ENCODE measurements around the gene GNG12. TPM values are rescaled to one million over a fixed set of nuclear protein-coding genes. Genes with fewer than 3 reads are reported as not detected.

The GNG12 gene
- total RNA-seq, 1 donor from 2014 or later, result 1.3 TPM

- Mint-ChIP-seq H3K9me3 (ENCODE audit: unreplicated experiment) (no peaks in the 10 kb centered on the region), H3K4me3 (ENCODE audit: unreplicated experiment) (no peak overlapping the region), H3K36me3 (ENCODE audit: unreplicated experiment) (no peaks in the 10 kb centered on the region), H3K27me3 (ENCODE audit: unreplicated experiment) (no peaks in the 10 kb centered on the region), H3K27ac (ENCODE audit: unreplicated experiment) (no peak overlapping the region), H3K4me1 (ENCODE audit: low read depth, unreplicated experiment) (peaks cover 10% of the 10 kb centered on the region)
- no peak for DNase-seq
- no peak for TF ChIP-seq CTCF (IDR thresholded peaks at IDR 0.05; ENCODE audit: partially characterized antibody, unreplicated experiment)
Measured at GRCh38 chr1:67717876-67718275, 115.4 kb downstream of the GNG12 start.

DNA sequence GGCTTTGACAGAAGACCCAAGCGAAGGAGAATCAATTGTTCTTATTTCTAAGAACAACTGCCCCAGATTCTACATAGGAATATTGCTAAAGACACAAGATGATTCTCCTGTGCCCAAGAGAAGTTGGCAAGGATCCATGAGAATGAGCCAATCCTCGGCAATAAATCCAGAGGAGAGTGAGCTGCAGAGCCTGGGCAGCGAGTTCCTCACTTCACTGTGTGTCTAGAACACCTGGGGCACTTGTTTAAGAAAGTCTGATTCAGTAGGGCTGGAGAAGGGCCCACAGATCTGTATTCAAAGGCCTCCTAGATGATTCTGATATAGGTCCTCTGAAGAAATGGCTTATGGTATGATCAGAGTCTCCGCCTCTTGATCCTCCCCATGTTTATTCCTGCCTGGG is 116.5 kb downstream of the GNG12 start:
- TF ChIP-seq CTCF (IDR thresholded peaks at IDR 0.05; ENCODE audit: partially characterized antibody, unreplicated experiment), result no peak
- Mint-ChIP-seq H3K4me1 (ENCODE audit: low read depth, unreplicated experiment) (peaks cover 10% of the 10 kb centered on the region), H3K27ac (ENCODE audit: unreplicated experiment) (no peak overlapping the region)

GRCh38 chr1:67715819-67716218 is 117.4 kb downstream of the GNG12 start:
- H3K27me3 Mint-ChIP-seq (ENCODE audit: unreplicated experiment), result peaks cover 2% of the 10 kb centered on the region
- H3K9me3 Mint-ChIP-seq (ENCODE audit: unreplicated experiment), result no peaks in the 10 kb centered on the region
- no peak overlapping the region for H3K27ac Mint-ChIP-seq (ENCODE audit: unreplicated experiment)
- H3K4me3 Mint-ChIP-seq (ENCODE audit: unreplicated experiment), result no peak overlapping the region
- peaks cover 10% of the 10 kb centered on the region for H3K4me1 Mint-ChIP-seq (ENCODE audit: low read depth, unreplicated experiment)
- no peak for TF ChIP-seq CTCF (IDR thresholded peaks at IDR 0.05; ENCODE audit: partially characterized antibody, unreplicated experiment)
- no peak for DNase-seq
- H3K36me3 Mint-ChIP-seq (ENCODE audit: unreplicated experiment), result no peaks in the 10 kb centered on the region

More for the DNA sequence above, 116.5 kb downstream of the GNG12 start:
- Mint-ChIP-seq H3K36me3 (ENCODE audit: unreplicated experiment) (no peaks in the 10 kb centered on the region), H3K27me3 (ENCODE audit: unreplicated experiment) (no peaks in the 10 kb centered on the region), H3K4me3 (ENCODE audit: unreplicated experiment) (no peak overlapping the region), H3K9me3 (ENCODE audit: unreplicated experiment) (no peaks in the 10 kb centered on the region)
- DNase-seq, result no peak

DNA sequence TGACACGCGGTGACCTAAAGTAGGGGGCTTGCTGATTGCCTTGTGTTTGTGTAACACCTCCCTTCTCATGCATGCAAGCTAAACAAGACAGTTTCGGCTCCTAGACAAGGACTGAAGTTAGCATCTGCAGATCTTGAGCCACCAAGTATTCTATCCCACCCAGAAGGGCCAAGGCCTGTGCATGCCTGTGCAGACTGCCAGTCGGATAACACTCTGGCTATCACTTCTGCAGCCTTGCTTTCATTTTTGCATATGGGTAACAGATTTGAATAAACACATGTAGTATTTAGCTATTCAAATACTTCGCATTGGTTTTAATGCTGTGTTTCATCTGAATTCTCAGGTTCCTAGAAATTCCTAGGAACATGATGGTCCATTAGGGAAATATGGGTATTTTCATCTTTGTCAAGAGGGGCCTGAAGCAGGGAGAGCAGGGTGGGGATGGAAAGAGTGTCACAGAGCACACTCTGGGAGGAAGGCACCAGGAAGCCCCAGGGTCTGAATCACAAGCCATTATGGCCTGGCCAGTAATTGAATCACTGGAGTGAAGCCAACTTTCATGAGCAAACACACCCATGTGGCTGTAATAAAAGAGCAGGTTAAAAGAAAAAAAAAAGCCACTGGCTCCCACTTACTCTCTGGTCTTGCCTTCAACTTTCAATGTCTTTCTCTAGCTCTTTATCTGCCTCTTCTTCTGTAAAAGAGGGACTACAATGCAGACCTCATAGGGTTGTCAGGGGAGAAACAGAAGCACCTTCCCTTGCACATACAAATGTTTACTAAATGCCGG is 120.0 kb downstream of the GNG12 start:
- Mint-ChIP-seq H3K36me3 (ENCODE audit: unreplicated experiment) (no peaks in the 10 kb centered on the region), H3K9me3 (ENCODE audit: unreplicated experiment) (no peaks in the 10 kb centered on the region), H3K27ac (ENCODE audit: unreplicated experiment) (peak overlapping the region; percentile 62), H3K27me3 (ENCODE audit: unreplicated experiment) (peaks cover 2% of the 10 kb centered on the region), H3K4me3 (ENCODE audit: unreplicated experiment) (no peak overlapping the region), H3K4me1 (ENCODE audit: low read depth, unreplicated experiment) (peaks cover 10% of the 10 kb centered on the region)
- TF ChIP-seq CTCF (IDR thresholded peaks at IDR 0.05; ENCODE audit: partially characterized antibody, unreplicated experiment), result no peak
- no peak for DNase-seq

DNA sequence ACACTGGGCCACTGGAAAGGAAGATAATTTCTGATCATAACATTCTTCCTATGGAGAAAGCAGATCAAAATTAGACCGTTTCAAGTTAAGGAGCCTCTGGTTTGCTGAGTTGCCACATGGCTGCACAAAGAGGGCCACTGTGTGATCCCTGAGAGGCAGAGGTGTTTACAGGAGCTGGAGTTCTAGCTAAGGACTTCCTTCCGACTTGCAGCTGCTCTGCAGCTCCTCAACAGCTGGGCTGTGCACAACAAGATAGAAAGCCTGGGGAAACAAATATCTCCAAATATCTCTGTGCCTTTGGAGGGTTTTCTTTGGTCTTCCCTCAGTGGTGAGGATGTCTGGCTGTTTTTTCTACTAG is 121.4 kb downstream of the GNG12 start:
- H3K36me3 Mint-ChIP-seq (ENCODE audit: unreplicated experiment), result no peaks in the 10 kb centered on the region
- H3K27me3 Mint-ChIP-seq (ENCODE audit: unreplicated experiment), result peaks cover 2% of the 10 kb centered on the region
- no peaks in the 10 kb centered on the region for H3K9me3 Mint-ChIP-seq (ENCODE audit: unreplicated experiment)
- H3K27ac Mint-ChIP-seq (ENCODE audit: unreplicated experiment), result no peak overlapping the region
- no peak for TF ChIP-seq CTCF (IDR thresholded peaks at IDR 0.05; ENCODE audit: partially characterized antibody, unreplicated experiment)
- no peak overlapping the region for H3K4me3 Mint-ChIP-seq (ENCODE audit: unreplicated experiment)
- H3K4me1 Mint-ChIP-seq (ENCODE audit: low read depth, unreplicated experiment), result peaks cover 10% of the 10 kb centered on the region
- no peak for DNase-seq
